NK-92 treated with Interleukin-12 subunit alpha and Interleukin-12 subunit beta, amount 100 ng/mL, for 24 hours (cell line): ENCODE results near the gene PCSK6.

Experiments
- DNase-seq: peaks from one replicate; lab custom pipeline; 2025; lab: John Stamatoyannopoulos, UW

Gene PCSK6

GRCh38 chr15:101398247-101398646 lies 91.3 kb downstream of the PCSK6 start:
- no peak for DNase-seq

DNA sequence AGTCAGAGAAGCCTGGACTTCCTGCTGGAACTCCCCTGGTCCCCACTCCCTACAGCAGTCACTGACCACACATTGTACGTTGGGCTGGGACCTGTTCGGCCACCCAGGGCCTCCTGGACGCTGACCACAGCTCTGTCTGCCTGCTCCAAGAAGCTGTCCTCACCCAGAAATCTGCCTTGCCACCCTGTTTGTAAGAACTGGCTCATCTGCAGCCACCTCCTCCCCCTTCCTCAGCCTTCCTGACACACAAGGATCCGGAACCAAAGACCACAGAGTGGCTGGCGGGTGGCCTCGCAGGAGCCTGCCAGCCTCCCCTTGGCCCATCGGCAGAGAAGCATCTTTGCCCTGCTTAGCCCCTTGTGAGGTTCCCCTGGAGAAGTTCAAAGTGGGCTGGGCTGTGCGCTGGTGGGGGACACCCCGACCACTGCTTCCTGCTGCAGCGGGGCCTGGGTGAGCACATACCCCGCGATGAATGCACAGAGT lies 91.9 kb downstream of the PCSK6 start:
- DNase-seq, result no peak

GRCh38 chr15:101396484-101397261 lies 92.8 kb downstream of the PCSK6 start:
- DNase-seq, result no peak

DNA sequence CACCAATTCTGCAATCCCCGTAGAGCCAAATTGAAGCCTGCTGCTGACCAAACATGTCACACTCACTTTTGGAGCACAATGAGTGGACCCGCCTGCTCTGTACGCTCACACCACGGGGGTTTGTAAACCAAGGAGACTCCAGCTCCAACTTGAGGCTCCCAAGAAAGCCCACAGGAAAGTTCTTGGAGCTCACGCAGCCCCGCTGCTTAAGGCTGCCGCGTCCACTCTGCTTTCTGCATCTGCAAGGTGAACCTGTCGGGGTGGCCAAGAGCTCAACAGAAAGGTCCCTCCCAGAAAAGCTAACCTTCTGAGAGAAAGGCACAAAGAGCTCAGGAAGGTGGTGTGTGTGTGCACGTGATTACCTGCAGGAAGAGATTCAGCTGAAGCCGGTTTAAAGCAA lies 94.9 kb downstream of the PCSK6 start:
- DNase-seq, result no peak

DNA sequence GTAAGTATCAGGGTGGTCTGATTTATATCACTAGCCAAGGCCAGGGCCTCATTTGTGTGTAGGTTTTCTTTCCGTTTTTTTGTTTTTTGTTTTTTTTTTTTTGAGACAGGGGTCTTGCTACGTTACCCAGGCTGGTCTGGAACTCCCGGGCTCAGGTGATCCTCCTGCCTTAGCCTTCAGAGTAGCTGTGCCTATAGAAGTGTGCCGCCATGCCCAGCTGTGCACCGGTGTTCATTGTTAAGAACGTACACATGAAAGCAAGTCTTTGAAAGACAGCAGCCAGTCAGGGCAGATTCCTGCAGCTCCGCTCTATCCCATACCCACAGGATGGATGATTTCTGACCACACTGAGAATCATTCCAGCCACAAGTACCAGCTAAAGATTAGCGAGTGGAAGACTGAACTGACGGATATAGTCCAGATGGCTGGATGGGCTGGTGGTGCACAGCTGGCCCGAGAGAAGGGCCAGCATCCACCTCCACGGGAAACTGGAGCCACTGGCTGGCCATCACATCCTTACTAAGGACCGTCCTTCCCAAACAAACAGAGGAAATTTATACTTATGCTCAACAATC lies 95.4 kb downstream of the PCSK6 start:
- no peak for DNase-seq

GRCh38 chr15:101393172-101393571 lies 96.3 kb downstream of the PCSK6 start:
- DNase-seq, result no peak

DNA sequence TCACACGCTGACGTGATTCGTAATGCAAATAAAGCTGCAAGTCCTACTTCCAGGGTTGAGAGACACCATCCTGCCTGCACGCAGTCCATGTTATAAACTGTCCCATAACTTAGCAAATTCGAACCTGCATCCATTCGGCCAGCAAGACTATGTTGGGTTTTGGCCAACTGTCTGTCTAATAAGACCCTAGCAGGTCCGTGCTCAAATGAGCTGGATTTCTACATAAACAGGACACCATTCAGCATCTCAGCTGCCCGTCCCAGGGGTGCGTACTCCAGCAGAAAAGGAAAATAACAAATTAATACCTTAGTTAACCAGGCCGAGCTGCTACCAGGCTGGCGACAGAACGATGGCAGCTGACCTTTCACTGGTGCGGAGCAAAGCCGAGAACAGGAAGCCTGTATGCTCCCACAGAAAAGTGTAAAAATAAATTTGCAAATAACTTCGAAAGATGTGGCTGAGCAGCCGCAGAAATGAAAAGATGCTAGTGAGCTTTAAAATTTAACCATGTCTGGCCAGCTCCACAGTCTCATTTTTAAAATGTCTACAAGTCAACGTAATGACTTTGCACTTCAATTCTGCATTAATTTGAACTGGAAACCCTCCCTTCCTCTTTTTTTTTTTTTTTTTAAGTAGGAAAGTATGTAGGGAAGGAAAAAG lies 97.4 kb downstream of the PCSK6 start:
- no peak for DNase-seq

- DNase-seq, result no peak
These were observed 98.1 kb downstream of the PCSK6 start for GRCh38 chr15:101391431-101391830.

DNA sequence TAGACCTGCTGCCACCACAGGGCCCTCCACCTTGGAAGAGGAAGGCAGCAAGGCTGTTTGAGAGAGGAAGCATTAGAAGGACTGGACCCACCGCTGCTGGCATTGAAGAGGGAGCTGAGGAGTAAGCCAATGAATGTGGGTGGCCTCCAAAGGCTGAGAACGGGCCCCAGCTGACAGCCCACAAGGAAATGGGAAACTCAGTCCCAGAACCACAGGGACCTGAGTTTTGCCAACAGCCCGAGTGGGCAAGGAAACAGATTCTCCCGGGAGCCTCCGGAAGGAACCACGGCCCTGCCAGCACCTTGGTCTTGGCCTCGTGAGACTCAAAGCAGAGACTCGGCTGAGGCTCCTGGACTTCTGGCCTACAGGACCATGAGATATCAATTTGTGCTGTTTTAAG lies 99.0 kb downstream of the PCSK6 start:
- DNase-seq, result no peak

DNA sequence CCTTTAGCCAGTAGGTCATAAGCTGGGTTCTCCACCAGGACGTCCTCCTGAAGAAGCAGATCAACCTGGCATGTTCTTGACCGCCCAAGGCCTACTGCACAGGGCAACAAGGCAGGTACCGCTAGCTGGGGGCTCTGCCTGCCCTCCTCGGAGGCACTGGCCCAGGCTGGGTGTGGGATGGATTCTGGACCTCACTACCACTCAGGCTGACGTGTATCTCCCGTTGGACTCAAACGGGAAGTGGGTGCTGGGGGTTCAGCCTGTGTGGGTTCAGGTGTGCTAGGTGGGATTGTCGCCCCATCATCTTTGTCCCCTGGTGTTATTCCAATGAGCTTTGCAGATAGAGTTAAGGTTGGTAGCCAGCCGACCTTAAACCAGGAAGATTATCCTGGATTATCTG lies 99.4 kb downstream of the PCSK6 start:
- no peak for DNase-seq

- no peak for DNase-seq
These were observed 100.1 kb downstream of the PCSK6 start for GRCh38 chr15:101389362-101389761.

- no peak for DNase-seq
These were observed 101.5 kb downstream of the PCSK6 start for GRCh38 chr15:101388046-101388445.

- DNase-seq, result no peak
These were observed 101.9 kb downstream of the PCSK6 start for GRCh38 chr15:101387574-101387973.

GRCh38 chr15:101386967-101387366 lies 102.5 kb downstream of the PCSK6 start:
- no peak for DNase-seq

GRCh38 chr15:101386006-101386405 lies 103.5 kb downstream of the PCSK6 start:
- no peak for DNase-seq

- no peak for DNase-seq
These were observed 105.2 kb downstream of the PCSK6 start for GRCh38 chr15:101384276-101384675.

DNA sequence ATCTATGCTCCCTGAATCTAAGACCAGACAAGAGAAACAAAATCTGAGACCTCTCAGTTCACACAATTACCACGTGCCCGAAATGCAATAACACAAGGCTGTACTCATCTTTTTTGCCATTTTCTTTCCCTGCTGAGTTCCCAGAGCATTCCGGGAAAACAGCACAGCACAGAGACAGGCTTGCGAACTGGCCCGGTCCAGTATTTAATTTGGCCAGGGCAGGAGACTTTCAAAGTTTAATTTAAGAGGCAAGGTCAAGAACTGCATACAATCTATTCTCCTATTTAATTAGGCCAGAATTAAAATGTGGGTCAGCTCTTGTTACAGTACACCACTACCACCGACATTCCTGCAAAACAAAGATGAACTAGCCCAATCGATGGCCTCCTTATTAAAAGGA lies 107.0 kb downstream of the PCSK6 start:
- no peak for DNase-seq

- no peak for DNase-seq
These were observed 107.8 kb downstream of the PCSK6 start for GRCh38 chr15:101381671-101382212.

GRCh38 chr15:101380146-101380545 lies 109.4 kb downstream of the PCSK6 start:
- no peak for DNase-seq

- no peak for DNase-seq
These were observed 109.9 kb downstream of the PCSK6 start for GRCh38 chr15:101379647-101380046.

- no peak for DNase-seq
These were observed 110.6 kb downstream of the PCSK6 start for GRCh38 chr15:101378879-101379278.

DNA sequence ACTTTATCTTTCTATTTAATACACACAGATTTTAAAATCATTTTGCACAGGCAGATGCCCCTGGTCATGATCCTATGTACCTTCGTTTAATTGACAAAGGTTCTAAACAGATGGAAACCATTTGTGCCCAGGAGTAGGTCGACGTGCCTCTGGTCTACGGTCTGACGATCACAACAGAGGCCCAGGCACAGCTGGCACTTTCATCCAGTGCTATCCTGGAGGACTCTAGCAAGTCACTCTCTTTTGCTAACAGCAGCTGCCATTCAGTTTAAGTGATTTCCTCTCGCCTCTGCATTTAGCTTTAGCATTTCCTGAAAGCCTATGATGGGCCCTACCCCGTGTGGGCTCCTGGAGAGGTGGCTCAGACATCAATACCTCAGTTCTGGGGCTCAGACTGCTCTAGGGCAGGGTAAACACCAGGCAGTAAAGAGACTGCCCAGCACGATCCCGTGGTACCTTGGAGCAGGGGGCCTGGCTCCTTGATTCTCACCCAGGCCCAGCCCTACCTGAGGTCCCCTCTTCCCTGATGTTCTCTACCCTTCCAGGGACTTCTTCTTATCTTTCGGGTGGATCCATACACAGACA lies 111.2 kb downstream of the PCSK6 start:
- DNase-seq, result no peak
